Ishikawa (cell line): ENCODE measurements around the gene OSCP1.

ENCODE experiments used
- CEBPB ChIP-seq: IDR thresholded peaks from 2 replicates; pipeline ENCODE4 v1.6.1; 2012
- CREB1 ChIP-seq: IDR thresholded peaks from 2 replicates; pipeline ENCODE4 v1.6.1; 2012; ENCODE audit warnings: low read depth
- EGR1 ChIP-seq: IDR thresholded peaks from 2 replicates; pipeline ENCODE4 v1.6.1; 2012
- EP300 ChIP-seq: IDR thresholded peaks from 2 replicates; pipeline ENCODE4 v1.6.1; 2012; ENCODE audit warnings: borderline replicate concordance
- FOXM1 ChIP-seq: IDR thresholded peaks from 2 replicates; pipeline ENCODE4 v1.6.1; 2012; ENCODE audit warnings: low read depth, borderline replicate concordance
- NFIC ChIP-seq: IDR thresholded peaks from 2 replicates; pipeline ENCODE4 v1.6.1; 2012
- RAD21 ChIP-seq: IDR thresholded peaks from 2 replicates; pipeline ENCODE4 v1.6.1; 2012; ENCODE audit warnings: low read depth
- TAF1 ChIP-seq: IDR thresholded peaks from 2 replicates; pipeline ENCODE4 v1.6.1; 2012; ENCODE audit warnings: low read depth, mild to moderate bottlenecking
- TCF12 ChIP-seq: IDR thresholded peaks from 2 replicates; pipeline ENCODE4 v1.6.1; 2012; ENCODE audit warnings: low read depth
- TEAD4 ChIP-seq: IDR thresholded peaks from 2 replicates; pipeline ENCODE4 v1.6.1; 2012
- YY1 ChIP-seq: IDR thresholded peaks from 2 replicates; pipeline ENCODE4 v1.6.1; 2012; ENCODE audit warnings: low read depth
- ZBTB7A ChIP-seq: IDR thresholded peaks from 2 replicates; pipeline ENCODE4 v1.6.1; 2012; ENCODE audit warnings: low read depth
- TF ChIP-seq, protein P1 (sequence below): IDR thresholded peaks from 2 replicates; pipeline ENCODE4 v1.6.1; 2012
- TF ChIP-seq, protein P2 (sequence below): IDR thresholded peaks from 2 replicates; pipeline ENCODE4 v1.6.1; 2012; ENCODE audit warnings: low read depth, mild to moderate bottlenecking
- TF ChIP-seq, protein P3 (sequence below): IDR thresholded peaks from 2 replicates; pipeline ENCODE4 v1.6.1; 2012

The OSCP1 gene

DNA sequence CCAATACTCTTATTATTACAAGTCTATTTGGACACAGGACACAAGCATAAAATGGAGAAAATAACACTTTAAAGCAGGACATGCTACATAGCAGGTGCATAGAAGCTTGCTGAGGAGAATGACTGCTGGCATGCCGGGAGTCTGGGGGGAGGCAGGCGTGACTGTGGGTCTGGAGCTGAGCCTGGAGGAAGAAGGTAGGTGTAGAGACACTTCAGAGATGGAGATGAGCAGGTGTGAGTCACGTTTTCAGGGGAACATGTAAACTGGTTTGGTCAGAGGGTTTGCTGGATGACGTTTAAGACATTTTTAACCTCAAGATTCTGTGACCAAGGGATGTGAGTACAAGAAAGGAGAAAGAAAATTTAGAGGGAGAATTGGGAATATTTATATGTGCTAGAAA lies 24.5 kb downstream of the OSCP1 start:
- TF ChIP-seq TEAD4, result no peak
- no peak for TF ChIP-seq RAD21
- TF ChIP-seq EGR1, result no peak
- no peak for TF ChIP-seq YY1
- no peak for TF ChIP-seq CREB1
- TF ChIP-seq NFIC, result no peak
- TF ChIP-seq TAF1, result no peak
- no peak for TF ChIP-seq TCF12
- no peak for TF ChIP-seq EP300
- no peak for TF ChIP-seq ZBTB7A
- TF ChIP-seq CEBPB, result no peak
- TF ChIP-seq, protein P1, sequence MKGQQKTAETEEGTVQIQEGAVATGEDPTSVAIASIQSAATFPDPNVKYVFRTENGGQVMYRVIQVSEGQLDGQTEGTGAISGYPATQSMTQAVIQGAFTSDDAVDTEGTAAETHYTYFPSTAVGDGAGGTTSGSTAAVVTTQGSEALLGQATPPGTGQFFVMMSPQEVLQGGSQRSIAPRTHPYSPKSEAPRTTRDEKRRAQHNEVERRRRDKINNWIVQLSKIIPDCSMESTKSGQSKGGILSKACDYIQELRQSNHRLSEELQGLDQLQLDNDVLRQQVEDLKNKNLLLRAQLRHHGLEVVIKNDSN, result no peak
- TF ChIP-seq, protein P2, sequence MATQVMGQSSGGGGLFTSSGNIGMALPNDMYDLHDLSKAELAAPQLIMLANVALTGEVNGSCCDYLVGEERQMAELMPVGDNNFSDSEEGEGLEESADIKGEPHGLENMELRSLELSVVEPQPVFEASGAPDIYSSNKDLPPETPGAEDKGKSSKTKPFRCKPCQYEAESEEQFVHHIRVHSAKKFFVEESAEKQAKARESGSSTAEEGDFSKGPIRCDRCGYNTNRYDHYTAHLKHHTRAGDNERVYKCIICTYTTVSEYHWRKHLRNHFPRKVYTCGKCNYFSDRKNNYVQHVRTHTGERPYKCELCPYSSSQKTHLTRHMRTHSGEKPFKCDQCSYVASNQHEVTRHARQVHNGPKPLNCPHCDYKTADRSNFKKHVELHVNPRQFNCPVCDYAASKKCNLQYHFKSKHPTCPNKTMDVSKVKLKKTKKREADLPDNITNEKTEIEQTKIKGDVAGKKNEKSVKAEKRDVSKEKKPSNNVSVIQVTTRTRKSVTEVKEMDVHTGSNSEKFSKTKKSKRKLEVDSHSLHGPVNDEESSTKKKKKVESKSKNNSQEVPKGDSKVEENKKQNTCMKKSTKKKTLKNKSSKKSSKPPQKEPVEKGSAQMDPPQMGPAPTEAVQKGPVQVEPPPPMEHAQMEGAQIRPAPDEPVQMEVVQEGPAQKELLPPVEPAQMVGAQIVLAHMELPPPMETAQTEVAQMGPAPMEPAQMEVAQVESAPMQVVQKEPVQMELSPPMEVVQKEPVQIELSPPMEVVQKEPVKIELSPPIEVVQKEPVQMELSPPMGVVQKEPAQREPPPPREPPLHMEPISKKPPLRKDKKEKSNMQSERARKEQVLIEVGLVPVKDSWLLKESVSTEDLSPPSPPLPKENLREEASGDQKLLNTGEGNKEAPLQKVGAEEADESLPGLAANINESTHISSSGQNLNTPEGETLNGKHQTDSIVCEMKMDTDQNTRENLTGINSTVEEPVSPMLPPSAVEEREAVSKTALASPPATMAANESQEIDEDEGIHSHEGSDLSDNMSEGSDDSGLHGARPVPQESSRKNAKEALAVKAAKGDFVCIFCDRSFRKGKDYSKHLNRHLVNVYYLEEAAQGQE, result no peak
- TF ChIP-seq, protein P3, sequence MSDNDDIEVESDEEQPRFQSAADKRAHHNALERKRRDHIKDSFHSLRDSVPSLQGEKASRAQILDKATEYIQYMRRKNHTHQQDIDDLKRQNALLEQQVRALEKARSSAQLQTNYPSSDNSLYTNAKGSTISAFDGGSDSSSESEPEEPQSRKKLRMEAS, result no peak
- TF ChIP-seq FOXM1, result no peak

DNA sequence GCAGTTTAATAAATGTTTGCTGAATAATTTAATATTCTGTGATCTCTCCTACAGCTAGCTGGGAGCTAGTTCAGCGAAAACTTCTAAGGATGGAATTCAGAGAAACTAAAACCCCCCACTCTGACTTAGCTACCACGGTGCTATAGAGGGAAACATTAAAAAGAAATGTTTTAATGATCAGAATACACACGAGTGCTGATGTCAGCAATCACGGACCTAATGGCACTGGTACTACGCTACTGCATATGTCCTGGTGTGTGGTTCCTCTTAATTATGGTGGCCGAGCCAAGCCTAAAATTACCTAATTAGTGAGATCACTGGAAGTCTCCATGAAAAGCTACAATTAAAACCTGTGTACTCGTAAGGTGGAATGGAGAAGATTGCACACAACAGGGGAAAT lies 28.6 kb downstream of the OSCP1 start:
- TF ChIP-seq TCF12 (no peak), NFIC (no peak), EP300 (no peak), CREB1 (no peak), TAF1 (no peak), EGR1 (no peak), YY1 (no peak), RAD21 (no peak), FOXM1 (no peak), TEAD4 (no peak)
- TF ChIP-seq, protein P1, result no peak
- TF ChIP-seq, protein P2, result no peak

DNA sequence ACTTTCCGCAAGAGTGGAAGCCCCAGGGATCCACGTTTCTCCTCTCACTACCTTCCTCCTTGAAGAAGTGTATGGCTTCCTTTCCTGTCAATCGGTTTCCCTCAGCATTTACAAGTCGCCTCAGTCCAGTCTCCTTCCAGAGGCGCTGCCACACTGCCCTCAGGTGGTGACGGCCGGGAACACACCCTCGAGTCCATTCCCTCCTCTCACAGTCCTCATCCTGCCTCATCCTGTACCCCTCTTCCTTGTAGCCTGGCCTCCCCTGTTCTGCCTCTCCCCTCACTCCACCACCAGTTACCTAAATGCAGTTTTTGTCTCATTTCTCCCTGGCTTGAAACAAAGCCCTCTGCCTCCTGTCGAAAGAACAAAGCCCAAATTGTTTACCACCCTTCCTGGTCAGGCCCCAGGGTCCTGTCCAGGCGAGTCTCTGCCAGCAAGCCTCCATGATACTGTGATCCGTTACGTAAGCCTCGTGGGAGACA lies 29.4 kb downstream of the OSCP1 start:
- TF ChIP-seq, protein P1, result no peak
- peak; percentile 98 for TF ChIP-seq RAD21

DNA sequence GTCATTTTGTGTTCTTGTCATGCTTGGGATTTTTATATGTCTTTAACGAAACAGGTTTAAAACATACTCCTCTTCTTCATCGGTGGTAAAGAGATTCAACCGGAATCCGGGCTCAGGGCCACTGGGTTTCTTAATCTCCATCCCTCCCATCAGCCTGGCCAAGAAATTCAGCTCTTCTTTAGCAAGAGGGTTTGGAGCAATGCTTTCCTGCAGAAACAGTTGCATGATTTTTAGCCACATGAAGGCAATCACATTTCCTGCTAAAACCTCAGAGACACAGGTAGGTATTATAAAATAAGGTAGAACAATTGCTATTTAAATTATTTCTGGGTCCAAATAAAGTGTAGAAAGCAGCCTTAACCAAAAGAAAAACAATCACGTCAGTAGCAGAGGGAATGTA lies 29.8 kb downstream of the OSCP1 start:
- no peak for TF ChIP-seq EGR1
- TF ChIP-seq TEAD4, result no peak
- no peak for TF ChIP-seq FOXM1
- TF ChIP-seq, protein P3, result no peak
- TF ChIP-seq, protein P1, result no peak
- no peak for TF ChIP-seq CEBPB
- no peak for TF ChIP-seq EP300
- no peak for TF ChIP-seq NFIC
- no peak for TF ChIP-seq ZBTB7A
- TF ChIP-seq TAF1, result no peak
- no peak for TF ChIP-seq CREB1
- no peak for TF ChIP-seq RAD21

DNA sequence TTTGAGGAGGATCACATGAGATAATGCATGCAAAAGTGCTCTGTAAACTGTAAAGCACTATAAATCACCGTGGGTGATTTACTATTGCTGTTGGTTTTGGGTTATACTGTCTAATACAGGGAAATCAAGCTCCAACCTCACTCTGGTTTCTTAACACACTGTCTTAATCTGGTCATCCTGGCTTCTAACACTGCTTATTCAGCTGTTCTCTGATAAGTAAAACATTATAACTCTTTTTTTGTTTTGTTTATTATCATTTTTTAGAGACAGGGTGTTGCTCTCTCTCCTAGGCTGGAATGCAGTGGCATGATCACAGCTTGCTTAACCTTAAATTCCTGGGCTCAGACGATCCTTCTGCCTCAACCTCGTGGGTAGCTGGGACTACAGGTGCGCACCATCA lies 30.7 kb downstream of the OSCP1 start:
- no peak for TF ChIP-seq TEAD4
- no peak for TF ChIP-seq ZBTB7A
- TF ChIP-seq, protein P3, result no peak
- no peak for TF ChIP-seq CEBPB
- TF ChIP-seq EP300, result no peak
- TF ChIP-seq TCF12, result no peak
- no peak for TF ChIP-seq EGR1
- TF ChIP-seq CREB1, result no peak
- TF ChIP-seq, protein P1, result no peak
- TF ChIP-seq NFIC, result no peak
- TF ChIP-seq FOXM1, result no peak
- no peak for TF ChIP-seq RAD21
- TF ChIP-seq TAF1, result no peak
- TF ChIP-seq, protein P2, result no peak
